GM21717 (cell line): ENCODE results near the gene CDH18.

Source experiments
- ATAC-seq: cut with Tn5 transposase; IDR thresholded peaks from one replicate; pipeline ENCODE4 v1.9.1; 2021; ENCODE audit warnings: mild to moderate bottlenecking, moderate library complexity; ENCODE audit not compliant: unreplicated experiment

Gene CDH18

GRCh38 chr5:19751326-19751725, 236.7 kb downstream of the CDH18 start:
- ATAC-seq: no peak

- no peak for ATAC-seq
Observed at GRCh38 chr5:19745247-19745646, 242.8 kb downstream of the CDH18 start.

GRCh38 chr5:19739671-19740070, 248.3 kb downstream of the CDH18 start:
- ATAC-seq: no peak

- ATAC-seq: no peak
Observed at GRCh38 chr5:19734776-19735175, 253.2 kb downstream of the CDH18 start.

- no peak for ATAC-seq
Observed at GRCh38 chr5:19733612-19734495, 254.1 kb downstream of the CDH18 start.

- ATAC-seq: no peak
Observed at GRCh38 chr5:19728571-19728970, 259.4 kb downstream of the CDH18 start.

GRCh38 chr5:19719109-19719508, 268.9 kb downstream of the CDH18 start:
- ATAC-seq: no peak

- ATAC-seq: no peak
Observed at GRCh38 chr5:19713740-19714139, 274.3 kb downstream of the CDH18 start.

- no peak for ATAC-seq
Observed at GRCh38 chr5:19709403-19709802, 278.6 kb downstream of the CDH18 start.

- no peak for ATAC-seq
Observed at GRCh38 chr5:19706776-19707175, 281.2 kb downstream of the CDH18 start.

GRCh38 chr5:19701731-19702130, 286.3 kb downstream of the CDH18 start:
- ATAC-seq: no peak

- no peak for ATAC-seq
Observed at GRCh38 chr5:19694949-19695611, 292.9 kb downstream of the CDH18 start.

GRCh38 chr5:19690978-19691377, 297.0 kb downstream of the CDH18 start:
- no peak for ATAC-seq

GRCh38 chr5:19685473-19685872, 302.5 kb downstream of the CDH18 start:
- no peak for ATAC-seq

- ATAC-seq: no peak
Observed at GRCh38 chr5:19676895-19677294, 311.1 kb downstream of the CDH18 start.

- no peak for ATAC-seq
Observed at GRCh38 chr5:19660679-19661078, 327.3 kb downstream of the CDH18 start.

GRCh38 chr5:19655627-19656026, 332.4 kb downstream of the CDH18 start:
- no peak for ATAC-seq

GRCh38 chr5:19638461-19638860, 349.5 kb downstream of the CDH18 start:
- no peak for ATAC-seq

- ATAC-seq: no peak
Observed at GRCh38 chr5:19630876-19631275, 357.1 kb downstream of the CDH18 start.

- ATAC-seq: no peak
Observed at GRCh38 chr5:19626211-19626610, 361.8 kb downstream of the CDH18 start.

GRCh38 chr5:19625562-19625961, 362.4 kb downstream of the CDH18 start:
- ATAC-seq: no peak

GRCh38 chr5:19619571-19619970, 368.4 kb downstream of the CDH18 start:
- ATAC-seq: no peak
